ENCODE data around the gene PALLD.
"Not testable (repeated sequence)": the region's sequence is repeated elsewhere in the genome, so short reads cannot be mapped to it uniquely, and the experiment has no call there.

PALLD gene

DNA sequence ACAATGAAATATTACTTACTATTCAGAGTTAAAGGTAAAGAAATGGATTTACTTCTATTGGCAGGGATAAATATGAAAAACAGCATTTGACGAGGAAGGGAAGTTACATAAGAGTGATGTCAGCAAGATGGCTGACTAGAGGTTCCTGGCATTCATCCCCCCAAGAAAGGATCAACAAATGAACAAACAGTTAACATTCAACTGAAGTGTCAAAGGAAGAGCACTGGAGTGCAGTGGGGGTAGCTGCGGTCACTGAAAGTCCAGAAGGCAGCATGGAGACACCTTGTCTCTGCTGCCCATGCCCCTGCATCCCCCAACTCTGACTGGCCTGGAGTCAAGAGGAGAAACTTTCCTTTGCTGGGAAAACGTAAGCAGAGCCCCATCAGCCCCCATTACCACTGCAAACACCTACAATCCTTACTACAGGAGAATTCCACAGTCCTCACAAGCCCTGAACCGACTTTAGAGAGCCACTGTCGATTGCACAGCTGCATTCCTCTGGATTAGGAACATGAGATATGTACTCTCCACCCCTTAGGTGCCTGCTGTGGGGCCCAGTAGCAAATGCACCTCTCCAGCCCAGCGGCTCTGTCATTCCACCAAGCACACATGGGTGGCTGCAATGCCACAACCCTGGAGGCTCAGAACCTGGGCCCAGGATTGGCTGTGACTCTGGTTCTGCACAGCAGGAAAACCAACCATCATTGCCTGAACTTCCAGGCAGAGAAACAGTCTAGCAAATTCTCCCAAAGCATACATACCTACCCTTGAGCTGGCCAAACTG is 433.8 kb downstream of the PALLD start:
- no peak for DNase-seq (ENCODE audit: low spot score)
- no peak for FAIRE-seq

DNA sequence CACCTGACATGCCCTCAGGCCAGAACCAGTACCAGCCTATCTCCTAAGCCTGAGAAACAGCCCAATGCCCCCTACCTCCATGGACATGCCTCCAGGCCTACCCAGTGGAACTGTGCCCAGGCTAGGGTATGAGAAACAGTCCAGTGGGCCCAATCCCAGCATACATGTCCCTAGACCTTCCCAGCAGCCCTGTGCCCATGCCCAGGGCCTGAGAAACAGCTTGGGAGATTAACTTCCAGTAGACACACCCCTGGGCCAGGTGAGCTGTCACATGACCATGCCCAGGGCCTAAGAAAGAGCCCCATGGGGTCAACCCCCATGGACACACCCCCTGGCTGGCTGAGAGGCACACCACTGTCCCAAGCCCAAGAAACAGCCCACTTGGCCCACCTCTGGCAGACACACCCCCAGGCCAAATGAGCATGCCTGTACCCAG is 434.4 kb downstream of the PALLD start:
- DNase-seq (ENCODE audit: low spot score): no peak
- FAIRE-seq: no peak

GRCh38 chr4:168932138-168932537 is 435.3 kb downstream of the PALLD start:
- DNase-seq (ENCODE audit: low spot score) (no peak), FAIRE-seq (no peak)

DNA sequence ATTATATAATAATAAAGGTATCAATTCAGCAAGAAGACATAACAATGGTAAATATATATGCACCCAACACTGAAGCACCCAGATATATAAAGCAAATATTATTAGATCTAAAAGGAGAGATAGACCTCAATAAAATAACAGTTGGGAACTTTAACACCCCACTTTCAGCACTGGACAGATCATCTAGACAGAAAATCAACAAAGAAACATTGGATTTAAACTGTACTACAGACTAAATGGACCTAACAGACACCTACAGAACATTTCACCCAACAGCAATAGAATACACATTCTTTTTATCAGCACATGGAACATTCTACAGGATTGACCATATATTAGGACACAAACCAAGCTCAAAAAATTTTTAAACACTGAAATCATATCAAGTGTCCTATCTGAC is 436.6 kb downstream of the PALLD start:
- FAIRE-seq: no peak

DNA sequence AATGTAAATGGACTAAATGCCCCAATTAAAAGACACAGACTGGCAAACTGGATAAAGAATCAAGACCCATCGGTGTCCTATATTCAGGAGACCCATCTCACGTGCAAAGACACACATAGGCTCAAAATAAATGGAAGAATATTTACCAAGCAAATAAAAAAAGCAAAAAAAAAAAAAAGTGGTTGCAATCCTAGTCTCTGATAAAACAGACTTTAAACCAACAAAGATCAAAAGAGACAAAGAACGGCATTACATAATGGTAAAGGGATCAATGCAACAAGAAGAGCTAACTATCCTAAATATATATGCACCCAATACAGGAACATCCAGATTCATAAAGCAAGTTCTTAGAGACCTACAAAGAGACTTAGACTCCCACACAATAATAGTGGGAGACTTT is 440.6 kb downstream of the PALLD start:
- not testable (repeated sequence) for DNase-seq (ENCODE audit: low spot score); FAIRE-seq

More for the DNA sequence above, 436.6 kb downstream of the PALLD start:
- DNase-seq (ENCODE audit: low spot score): no peak

- DNase-seq (ENCODE audit: low spot score): peak; percentile 53
- no peak for FAIRE-seq
Observed at GRCh38 chr4:168942985-168943384, 446.1 kb downstream of the PALLD start.

DNA sequence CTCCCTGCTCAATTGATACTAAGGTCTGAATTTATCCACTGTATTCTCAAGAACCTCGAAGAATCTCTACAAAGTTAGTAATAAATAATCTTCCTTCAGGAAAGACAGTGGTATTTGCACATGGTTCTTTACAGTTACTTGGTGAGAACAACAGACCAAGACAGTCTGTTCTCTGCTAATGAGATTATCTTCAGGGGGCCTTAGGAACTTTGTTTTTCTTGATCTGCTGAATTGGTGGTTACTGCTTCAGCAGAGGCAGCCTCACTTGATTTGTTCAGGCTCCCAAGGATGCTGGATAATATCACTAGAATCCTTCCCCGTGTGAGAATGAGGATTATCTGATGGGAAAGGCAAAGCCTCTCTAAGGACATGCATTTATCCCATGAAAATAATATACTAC is 448.4 kb downstream of the PALLD start:
- DNase-seq (ENCODE audit: low spot score) (no peak), FAIRE-seq (no peak)

DNA sequence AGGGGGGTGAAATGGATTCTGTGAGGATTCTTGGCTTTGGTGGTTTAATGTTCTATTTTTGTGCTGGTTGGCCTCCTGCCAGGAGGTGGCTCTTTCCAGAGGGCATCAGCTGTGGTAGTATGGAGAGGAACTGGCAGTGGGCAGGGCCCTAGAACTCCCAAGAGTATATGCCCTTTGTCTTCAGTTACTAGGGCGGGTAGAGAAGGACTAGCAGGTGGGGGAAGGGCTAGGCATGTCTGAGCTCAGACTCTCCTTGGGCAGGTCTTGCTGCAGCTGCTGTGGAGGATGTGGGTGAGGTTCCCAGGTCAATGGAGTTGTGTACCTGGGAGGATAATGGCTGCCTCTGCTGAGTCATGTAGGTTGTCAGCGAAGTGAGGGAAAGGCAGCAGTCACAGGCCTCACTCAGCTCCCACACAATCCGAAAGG is 456.0 kb downstream of the PALLD start:
- not testable (repeated sequence) for DNase-seq (ENCODE audit: low spot score); FAIRE-seq

- no peak for FAIRE-seq
- no peak for DNase-seq (ENCODE audit: low spot score)
Observed at GRCh38 chr4:168955674-168956073, 458.8 kb downstream of the PALLD start.

DNA sequence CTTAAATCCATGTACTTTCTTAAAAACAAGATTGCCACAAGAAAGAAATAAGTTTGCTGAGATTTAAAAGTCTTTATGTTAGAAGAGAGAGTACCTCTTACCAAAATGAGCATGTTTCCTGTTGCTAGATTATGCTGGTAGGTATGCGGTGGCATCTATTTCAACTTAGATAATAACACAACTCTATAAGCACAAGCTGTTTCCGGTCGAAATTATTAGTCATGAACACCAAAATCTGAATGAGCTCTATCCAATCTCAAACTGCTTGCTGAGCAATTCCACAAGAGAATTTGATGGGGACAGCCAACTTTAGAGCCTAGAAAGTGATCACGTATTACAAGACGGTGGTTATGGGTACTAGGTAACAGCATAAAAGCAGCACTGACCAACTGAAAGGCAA is 463.9 kb downstream of the PALLD start:
- DNase-seq (ENCODE audit: low spot score) (no peak), FAIRE-seq (no peak)

DNA sequence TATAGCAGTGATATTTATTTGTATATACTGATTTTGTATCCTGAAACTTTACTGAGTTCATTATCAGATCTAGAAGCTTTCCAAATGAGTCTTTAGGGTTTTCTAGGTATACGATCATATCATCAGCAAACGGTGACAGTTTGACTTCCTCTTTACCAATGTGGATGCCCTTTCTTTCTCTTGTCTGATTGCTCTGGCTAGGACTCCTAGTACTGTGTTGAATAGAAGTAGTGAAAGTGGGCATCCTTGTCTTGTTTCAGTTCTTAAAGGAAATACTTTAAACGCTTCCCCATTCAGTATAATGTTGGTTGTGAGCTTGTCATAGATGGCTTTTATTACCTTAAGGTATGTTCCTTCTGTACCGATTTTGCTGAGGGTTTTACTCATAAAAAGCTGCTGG is 475.7 kb downstream of the PALLD start:
- FAIRE-seq (no peak), DNase-seq (ENCODE audit: low spot score) (no peak)

Data from urothelium cell line (cell line).